Peyer's patch (tissue), 4 donors: ENCODE measurements around the gene TUSC2. TPM values are rescaled to one million over a fixed set of nuclear protein-coding genes. Genes with fewer than 3 reads are reported as not detected.

ENCODE experiments used
- DNase-seq, 3 donors: peaks; one replicate each; pipeline ENCODE4 v3.0.0-alpha.2; 2017 to 2019
- H3K27ac ChIP-seq, 4 donors: fragments of 200-600 bp; sonication (generic); one replicate each; pipeline ENCODE4 v1.5.1; 2016 to 2019
- H3K27me3 ChIP-seq, 2 donors: fragments of 200-600 bp; sonication (generic); one replicate each; pipeline ENCODE4 v1.5.1; 2019
- H3K36me3 ChIP-seq, 3 donors: fragments of 200-600 bp; sonication (generic); one replicate each; pipeline ENCODE4 v1.5.1; 2016 to 2019
- H3K4me1 ChIP-seq, 4 donors: fragments of 200-600 bp; sonication (generic); one replicate each; pipeline ENCODE4 v1.5.1; 2016 to 2019
- H3K4me3 ChIP-seq, 4 donors: fragments of 200-600 bp; sonication (generic); 1 replicate in 3 of 4; 2 replicates in 1 of 4; pipeline ENCODE4 v1.5.1; 2016 to 2019; ENCODE audit warnings: mild to moderate bottlenecking in 1 of 4
- H3K9me3 ChIP-seq, 4 donors: fragments of 200-600 bp; sonication (generic); one replicate each; pipeline ENCODE4 v1.5.1; 2016 to 2019; ENCODE audit warnings: mild to moderate bottlenecking in 1 of 4
- CTCF ChIP-seq, 6 experiments: fragments of 450-650 bp in 4 of 6; fragments of 200-600 bp in 2 of 6; sonication (generic) in 1 of 6; IDR thresholded peaks; one replicate each; pipeline ENCODE4 v1.5.1; 2017 to 2019; ENCODE audit warnings: antibody characterized with exemption in 6 of 6, mild to moderate bottlenecking in 3 of 6, moderate library complexity in 1 of 6
- POLR2A ChIP-seq, 2 donors: fragments of 450-650 bp; IDR thresholded peaks; one replicate each; pipeline ENCODE4 v1.5.1; 2017; ENCODE audit warnings: antibody characterized with exemption in 2 of 2, mild to moderate bottlenecking in 2 of 2, moderate library complexity in 2 of 2
- total RNA-seq, 4 donors: library from RNA; depleted of rRNA; stranded (reverse); fragments of >200 nt; gene quantifications; one replicate each; pipeline ENCODE4 v1.1.0, GENCODE V29; 2016

Gene TUSC2
- total RNA-seq, 4 donors from 2014 or later = 5.8 to 19.8 (median 17.5) TPM

GRCh38 chr3:50295553-50296431 lies 32.2 kb downstream of the TUSC2 start:
- TF ChIP-seq CTCF (IDR thresholded peaks at IDR 0.05) = no peak
- no peak for TF ChIP-seq POLR2A (IDR thresholded peaks at IDR 0.05)
- DNase-seq = no peak
- no peaks in the 10 kb centered on the region for H3K27me3 ChIP-seq
- H3K9me3 ChIP-seq = no peaks in the 10 kb centered on the region
- H3K36me3 ChIP-seq = peaks cover 0 to 3% (median 0%) of the 10 kb centered on the region in 3 donors
- no peak overlapping the region for H3K27ac ChIP-seq
- no peak overlapping the region for H3K4me3 ChIP-seq
- peaks cover 3 to 38% (median 16%) of the 10 kb centered on the region in 4 donors for H3K4me1 ChIP-seq

- Histone ChIP-seq H3K9me3 (no peaks in the 10 kb centered on the region), H3K4me3 (no peak overlapping the region), H3K27me3 (no peaks in the 10 kb centered on the region), H3K4me1 (peaks cover 3 to 34% (median 16%) of the 10 kb centered on the region in 4 donors), H3K36me3 (peaks cover 0 to 10% (median 0%) of the 10 kb centered on the region in 3 donors), H3K27ac (no peak overlapping the region)
- peak in 1 of 3 donors; percentile 44 for DNase-seq
- no peak for TF ChIP-seq POLR2A (IDR thresholded peaks at IDR 0.05)
- no peak for TF ChIP-seq CTCF (IDR thresholded peaks at IDR 0.05)
Observed at GRCh38 chr3:50294492-50295403, 33.3 kb downstream of the TUSC2 start.

GRCh38 chr3:50294089-50294488 lies 33.9 kb downstream of the TUSC2 start:
- no peak overlapping the region for H3K27ac ChIP-seq
- peaks cover 3 to 34% (median 16%) of the 10 kb centered on the region in 4 donors for H3K4me1 ChIP-seq

GRCh38 chr3:50293079-50293801 lies 34.8 kb downstream of the TUSC2 start:
- peaks cover 0 to 27% (median 12%) of the 10 kb centered on the region in 4 donors for H3K4me1 ChIP-seq
- DNase-seq = peak in 1 of 3 donors; percentile 49
- no peaks in the 10 kb centered on the region for H3K9me3 ChIP-seq
- TF ChIP-seq CTCF (IDR thresholded peaks at IDR 0.05) = no peak
- no peak for TF ChIP-seq POLR2A (IDR thresholded peaks at IDR 0.05)
- H3K4me3 ChIP-seq = peak overlapping the region in 2 of 4 donors; percentile 93 to 97
- H3K27ac ChIP-seq = peak overlapping the region; percentile 77 to 85 (median 80)
- H3K36me3 ChIP-seq = peaks cover 0 to 25% (median 0%) of the 10 kb centered on the region in 3 donors
- H3K27me3 ChIP-seq = no peaks in the 10 kb centered on the region

More at GRCh38 chr3:50294089-50294488, 33.9 kb downstream of the TUSC2 start:
- no peaks in the 10 kb centered on the region for H3K9me3 ChIP-seq
- DNase-seq = no peak
- TF ChIP-seq POLR2A (IDR thresholded peaks at IDR 0.05) (no peak), CTCF (IDR thresholded peaks at IDR 0.05) (no peak)
- no peaks in the 10 kb centered on the region for H3K27me3 ChIP-seq
- H3K36me3 ChIP-seq = peaks cover 0 to 16% (median 0%) of the 10 kb centered on the region in 3 donors
- H3K4me3 ChIP-seq = no peak overlapping the region
